GM13977 (cell line): Measurements from ENCODE around the gene KIFBP.
"Not testable (repeated sequence)": the region's sequence is repeated elsewhere in the genome, so short reads cannot be mapped to it uniquely, and the experiment has no call there.

Experiments
- DNase-seq: peaks from one replicate; pipeline ENCODE4 v3.0.0; 2012; ENCODE audit warnings: low spot score
- in situ Hi-C: fragments of 300-500 bp; cut with MboI; formaldehyde crosslinking; loops from one replicate; pipeline ENCODE4 v1.12.0; 2022; ENCODE audit warnings: low sequenced_read_pairs, low pct_unique_long_range_greater_than_20kb, mixed read lengths, inconsistent platforms; ENCODE audit not compliant: unreplicated experiment
- TF ChIP-seq, protein P1 (sequence below): IDR thresholded peaks from 2 replicates; pipeline ENCODE4 v1.5.1; 2012; ENCODE audit warnings: mild to moderate bottlenecking, control low read depth; ENCODE audit not compliant: insufficient read depth; ENCODE audit errors: extremely low read depth, missing control alignments

Gene KIFBP

DNA sequence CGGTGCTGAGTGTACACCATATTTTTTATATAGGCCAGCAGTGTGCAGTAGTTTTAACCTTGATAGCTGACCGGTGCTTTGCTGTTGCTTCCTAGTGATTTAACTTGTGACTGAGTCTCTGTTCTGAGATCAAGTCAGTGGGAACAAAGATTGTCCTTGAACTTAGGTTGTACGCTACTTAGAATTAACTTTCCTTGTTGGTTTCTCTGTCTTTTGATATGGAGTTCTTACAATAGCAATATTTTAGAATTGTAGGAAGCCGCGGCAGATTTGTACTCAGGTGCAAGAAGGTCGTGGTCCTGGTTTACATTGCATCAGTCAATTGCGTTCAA lies 31.4 kb upstream of the KIFBP start:
- no peak for DNase-seq
- in situ Hi-C loops: no loop called here
- TF ChIP-seq, protein P1, sequence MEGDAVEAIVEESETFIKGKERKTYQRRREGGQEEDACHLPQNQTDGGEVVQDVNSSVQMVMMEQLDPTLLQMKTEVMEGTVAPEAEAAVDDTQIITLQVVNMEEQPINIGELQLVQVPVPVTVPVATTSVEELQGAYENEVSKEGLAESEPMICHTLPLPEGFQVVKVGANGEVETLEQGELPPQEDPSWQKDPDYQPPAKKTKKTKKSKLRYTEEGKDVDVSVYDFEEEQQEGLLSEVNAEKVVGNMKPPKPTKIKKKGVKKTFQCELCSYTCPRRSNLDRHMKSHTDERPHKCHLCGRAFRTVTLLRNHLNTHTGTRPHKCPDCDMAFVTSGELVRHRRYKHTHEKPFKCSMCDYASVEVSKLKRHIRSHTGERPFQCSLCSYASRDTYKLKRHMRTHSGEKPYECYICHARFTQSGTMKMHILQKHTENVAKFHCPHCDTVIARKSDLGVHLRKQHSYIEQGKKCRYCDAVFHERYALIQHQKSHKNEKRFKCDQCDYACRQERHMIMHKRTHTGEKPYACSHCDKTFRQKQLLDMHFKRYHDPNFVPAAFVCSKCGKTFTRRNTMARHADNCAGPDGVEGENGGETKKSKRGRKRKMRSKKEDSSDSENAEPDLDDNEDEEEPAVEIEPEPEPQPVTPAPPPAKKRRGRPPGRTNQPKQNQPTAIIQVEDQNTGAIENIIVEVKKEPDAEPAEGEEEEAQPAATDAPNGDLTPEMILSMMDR: no peak

DNA sequence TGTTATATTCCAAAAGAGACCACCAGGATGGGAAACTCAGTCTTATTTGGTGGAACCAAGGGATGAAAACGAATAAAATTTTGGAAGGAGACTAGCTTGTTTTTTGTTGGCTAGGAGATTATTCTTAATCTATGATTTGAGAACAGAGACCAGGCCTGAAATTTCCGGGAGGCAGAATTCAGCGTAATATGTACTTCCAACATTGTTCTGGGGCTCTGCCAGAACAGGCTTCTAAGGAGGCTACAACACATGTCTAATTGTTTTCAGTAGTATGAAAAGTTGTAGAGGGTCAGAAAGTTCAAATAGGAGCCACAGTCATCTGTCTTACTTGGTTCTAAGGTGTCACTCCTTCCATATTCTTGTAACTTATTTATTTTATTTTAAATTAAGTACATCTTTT lies 30.9 kb upstream of the KIFBP start:
- DNase-seq: no peak
- in situ Hi-C loops: no loop called here
- TF ChIP-seq, protein P1: no peak

DNA sequence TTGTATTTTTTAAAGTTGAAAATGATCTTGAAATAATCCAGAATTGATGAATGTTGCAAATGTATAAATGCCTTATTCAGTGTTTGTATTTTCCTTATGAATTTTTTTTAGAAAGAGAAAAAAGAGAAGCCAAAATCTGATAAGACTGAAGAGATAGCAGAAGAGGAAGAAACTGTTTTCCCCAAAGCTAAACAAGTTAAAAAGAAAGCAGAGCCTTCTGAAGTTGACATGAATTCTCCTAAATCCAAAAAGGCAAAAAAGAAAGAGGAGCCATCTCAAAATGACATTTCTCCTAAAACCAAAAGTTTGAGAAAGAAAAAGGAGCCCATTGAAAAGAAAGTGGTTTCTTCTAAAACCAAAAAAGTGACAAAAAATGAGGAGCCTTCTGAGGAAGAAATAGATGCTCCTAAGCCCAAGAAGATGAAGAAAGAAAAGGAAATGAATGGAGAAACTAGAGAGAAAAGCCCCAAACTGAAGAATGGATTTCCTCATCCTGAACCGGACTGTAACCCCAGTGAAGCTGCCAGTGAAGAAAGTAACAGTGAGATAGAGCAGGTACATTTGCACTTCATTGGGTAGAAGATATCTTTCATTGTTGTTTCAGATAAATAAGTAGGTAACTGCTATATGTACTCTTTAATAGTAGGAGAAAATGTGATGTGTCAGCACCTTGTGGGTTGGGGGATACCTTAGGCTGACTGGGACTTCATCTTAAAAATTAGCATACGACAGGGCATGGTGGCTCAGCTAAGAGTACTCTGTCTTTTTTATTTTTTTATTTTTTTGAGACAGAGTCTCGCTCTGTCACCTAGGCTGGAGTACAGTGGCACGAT lies 28.7 kb upstream of the KIFBP start:
- in situ Hi-C loops: no loop called here
- TF ChIP-seq, protein P1: no peak
- DNase-seq: no peak

- in situ Hi-C loops: no loop called here
- TF ChIP-seq, protein P1: no peak
- no peak for DNase-seq
Measured at GRCh38 chr10:68963151-68963550, 25.5 kb upstream of the KIFBP start.

- in situ Hi-C loops: no loop called here
- DNase-seq: no peak
- TF ChIP-seq, protein P1: no peak
Measured at GRCh38 chr10:68973975-68974374, 14.6 kb upstream of the KIFBP start.

- not testable (repeated sequence) for DNase-seq
Measured at GRCh38 chr10:68975936-68976473, 12.6 kb upstream of the KIFBP start.

DNA sequence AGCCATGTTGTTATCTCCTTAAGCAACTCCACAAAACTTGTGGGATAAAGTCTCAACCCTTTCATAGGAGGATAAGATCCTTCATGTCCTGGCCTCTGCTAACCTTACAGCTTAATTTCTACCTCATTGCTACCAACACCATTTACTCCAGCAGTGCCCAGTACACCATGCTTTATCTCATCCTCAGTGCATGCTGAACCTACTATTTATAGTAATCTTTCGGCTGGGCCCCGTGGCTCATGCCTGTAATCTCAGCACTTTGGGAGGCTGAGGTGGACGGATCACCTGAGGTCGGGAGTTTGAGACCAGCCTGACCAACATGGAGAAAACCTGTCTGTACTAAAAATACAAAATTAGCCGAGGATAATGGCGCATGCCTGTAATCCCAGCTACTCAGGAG lies 8.9 kb upstream of the KIFBP start:
- in situ Hi-C loops: loop anchor here (25.0 kb wide), 1 partner anchor 408 kb away; no protein-coding TSS in a partner anchor

More at GRCh38 chr10:68975936-68976473, 12.6 kb upstream of the KIFBP start:
- in situ Hi-C loops: loop anchor here (25.0 kb wide), 1 partner anchor 411 kb away; no protein-coding TSS in a partner anchor

More for the DNA sequence above, 8.9 kb upstream of the KIFBP start:
- not testable (repeated sequence) for DNase-seq
